H7 (cell line): ENCODE results near the gene ZNF823. TPM values are rescaled to one million over a fixed set of nuclear protein-coding genes. Genes with fewer than 3 reads are reported as not detected.
"Not testable (repeated sequence)": the region's sequence is repeated elsewhere in the genome, so short reads cannot be mapped to it uniquely, and the experiment has no call there.

Source experiments
- DNase-seq: peaks from one replicate; pipeline ENCODE4 v3.0.0; 2012
- H3K27me3 ChIP-seq: 2 replicates; pipeline ENCODE4 v1.6.0; 2011; ENCODE audit warnings: mild to moderate bottlenecking, low read length; ENCODE audit not compliant: control insufficient read depth, insufficient read depth
- H3K36me3 ChIP-seq: replicated peaks from 2 replicates; pipeline ENCODE4 v1.5.1; 2011; ENCODE audit warnings: low read length; ENCODE audit not compliant: control insufficient read depth, insufficient read depth
- H3K4me3 ChIP-seq: 2 replicates; pipeline ENCODE4 v1.5.1; 2011; ENCODE audit warnings: low read depth, mild to moderate bottlenecking, control low read depth, low read length, moderate library complexity; ENCODE audit not compliant: insufficient read depth
- total RNA-seq: library from RNA; depleted of rRNA; stranded (reverse); fragments of >200 nt; shearing (Covaris generic); gene quantifications from 2 replicates; pipeline ENCODE4 v1.2.3, GENCODE V29; 2014; rRNA removed

Gene ZNF823
- 0.81 TPM in 1 of 2 replicates, not detected in the other for total RNA-seq

DNA sequence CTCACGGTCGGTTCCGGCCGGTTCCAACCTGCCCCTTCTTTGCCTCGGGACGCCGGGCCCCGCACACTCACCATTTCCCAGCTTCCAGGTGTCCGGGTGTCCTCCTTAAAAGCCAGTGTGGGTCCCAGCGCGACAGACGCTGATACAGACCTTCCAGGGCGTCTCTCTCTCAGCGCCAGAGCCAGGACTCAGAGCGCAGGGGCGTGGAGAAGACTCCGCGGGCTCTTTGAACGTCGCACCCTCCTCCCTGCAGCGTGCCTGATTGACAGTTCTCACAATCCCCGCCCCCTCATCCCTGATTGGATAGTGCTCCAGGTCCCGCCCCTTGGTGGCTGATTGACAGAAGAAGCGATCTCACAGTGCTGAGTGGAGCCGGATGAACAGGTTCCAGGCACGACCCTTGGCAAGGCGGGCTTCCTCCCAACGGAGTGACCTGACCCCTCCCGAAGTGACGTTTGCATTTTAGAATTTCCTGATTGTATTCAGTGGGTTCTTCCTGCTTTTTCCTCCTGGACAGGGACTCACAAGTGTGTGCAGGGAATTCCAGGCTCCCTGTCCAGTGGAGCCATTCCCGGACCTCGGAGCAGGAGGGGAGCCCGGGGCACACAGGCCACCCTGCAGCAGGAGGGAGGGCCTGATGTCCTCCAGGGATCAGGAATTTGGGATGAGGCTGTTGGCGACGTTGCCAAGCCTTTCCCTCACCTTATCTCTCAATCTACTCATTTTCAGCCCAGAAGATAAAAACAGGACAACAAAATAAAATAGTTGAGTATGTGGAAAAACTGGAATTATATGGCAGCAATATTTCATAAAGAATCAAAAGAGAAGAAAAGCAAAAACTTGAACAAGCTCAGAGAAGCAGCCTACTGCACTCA lies at the start of gene ZNF823:
Gene ZNF823 (minus strand): TSS at position 201 of the 875 bp plus-strand sequence. CDS start 127 bp downstream, at position 74.
- Histone ChIP-seq H3K36me3 (no peaks in the 10 kb centered on the region), H3K27me3 (peaks cover 17% of the 10 kb centered on the region; the same call in 1 of the 2 replicates), H3K4me3 (peak within 1 kb of the TSS; percentile 63)
- DNase-seq: peak; percentile 95

DNA sequence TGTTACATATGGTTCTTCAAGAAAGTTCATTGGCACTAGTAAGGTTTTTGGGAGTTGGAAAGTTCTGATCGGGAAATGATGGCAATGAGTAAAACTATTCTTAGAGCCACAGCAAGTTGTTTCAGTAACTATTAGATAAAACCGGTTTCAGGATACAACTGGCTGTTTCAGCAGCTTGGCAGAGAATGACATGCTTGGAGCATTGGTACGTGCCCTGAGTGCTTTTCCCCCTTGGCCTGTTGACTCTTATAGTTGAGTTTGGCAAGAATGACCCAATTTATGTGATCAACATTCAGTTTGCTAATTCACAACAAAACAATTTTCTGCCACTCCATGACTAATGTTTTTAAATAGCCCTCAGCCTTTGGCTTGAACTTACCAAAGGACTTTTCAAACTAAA lies 48.8 kb upstream of the ZNF823 start:
- no peak overlapping the region for H3K4me3 ChIP-seq
- no peaks in the 10 kb centered on the region for H3K36me3 ChIP-seq
- DNase-seq: no peak
- no peaks in the 10 kb centered on the region for H3K27me3 ChIP-seq

DNA sequence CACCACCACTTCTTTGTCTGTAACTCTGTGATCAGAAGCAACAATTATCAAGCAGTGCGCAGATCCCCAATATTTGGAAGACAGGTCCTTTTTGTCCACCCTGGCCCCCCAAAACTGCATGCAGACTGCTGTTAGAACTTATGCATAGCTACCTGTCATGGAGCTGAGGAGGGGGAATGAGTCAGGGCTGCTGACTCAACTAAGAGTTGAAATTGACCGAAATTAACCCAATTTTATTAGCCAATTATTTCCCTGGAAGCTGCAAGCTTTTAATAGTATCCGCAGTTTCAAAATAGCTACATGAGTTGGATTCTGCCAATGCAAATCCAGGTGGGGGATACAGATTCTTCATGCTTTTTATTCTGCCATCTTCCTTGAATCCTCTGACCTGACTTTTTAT lies 45.6 kb upstream of the ZNF823 start:
- DNase-seq: no peak
- no peaks in the 10 kb centered on the region for H3K36me3 ChIP-seq

DNA sequence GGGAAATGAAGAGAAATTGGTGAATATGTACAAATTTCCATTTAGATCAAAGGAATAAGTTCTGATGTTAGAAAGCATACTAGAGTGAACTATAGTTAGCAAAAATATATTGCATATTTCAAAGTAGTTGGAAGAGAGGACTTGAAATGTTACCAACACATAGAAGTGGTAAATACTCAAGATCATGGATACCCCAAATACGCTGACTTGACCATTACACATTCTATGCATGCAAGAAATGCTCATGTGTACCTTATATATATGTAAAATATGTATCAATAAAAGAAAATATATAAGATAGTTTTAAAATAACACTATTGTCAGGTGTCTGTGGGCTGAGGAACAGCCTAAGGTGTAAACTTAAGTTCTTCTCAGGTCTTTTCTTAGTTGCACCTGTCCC lies 45.0 kb upstream of the ZNF823 start:
- H3K4me3 ChIP-seq: no peak overlapping the region
- no peaks in the 10 kb centered on the region for H3K36me3 ChIP-seq
- DNase-seq: no peak
- H3K27me3 ChIP-seq: no peaks in the 10 kb centered on the region

More for the DNA sequence above, 45.6 kb upstream of the ZNF823 start:
- Histone ChIP-seq H3K4me3 (no peak overlapping the region), H3K27me3 (no peaks in the 10 kb centered on the region)

DNA sequence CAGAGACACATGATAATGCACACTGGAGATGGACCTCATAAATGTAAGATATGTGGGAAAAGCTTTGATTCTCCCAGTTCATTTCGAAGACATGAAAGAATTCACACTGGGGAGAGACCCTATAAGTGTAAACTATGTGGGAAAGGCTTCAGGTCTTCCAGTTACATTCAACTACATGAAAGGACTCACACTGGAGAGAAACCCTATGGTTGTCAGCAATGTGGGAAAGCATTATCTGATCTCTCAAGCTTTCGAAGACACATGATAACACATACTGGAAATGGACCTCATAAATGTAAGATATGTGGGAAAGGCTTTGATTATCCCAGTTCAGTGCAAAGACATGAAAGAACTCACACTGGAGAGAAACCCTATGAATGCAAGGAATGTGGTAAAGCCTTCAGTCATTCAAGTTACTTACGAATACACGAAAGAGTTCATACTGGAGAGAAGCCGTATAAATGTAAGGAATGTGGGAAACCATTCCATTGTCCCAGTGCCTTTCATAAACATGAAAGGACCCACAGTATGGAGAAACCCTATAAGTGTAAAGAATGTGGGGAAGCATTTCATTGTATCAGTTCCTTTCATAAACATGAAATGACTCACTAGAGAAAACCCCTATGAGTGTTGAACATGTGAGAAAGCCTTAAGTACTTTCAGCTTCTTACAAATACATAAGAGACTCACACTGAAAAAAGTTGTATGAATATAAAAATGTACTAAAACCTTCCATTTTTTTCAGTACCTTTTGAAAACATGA lies 42.7 kb upstream of the ZNF823 start:
- Histone ChIP-seq H3K27me3 (no peaks in the 10 kb centered on the region), H3K4me3 (no peak overlapping the region), H3K36me3 (no peaks in the 10 kb centered on the region)
- DNase-seq: no peak

DNA sequence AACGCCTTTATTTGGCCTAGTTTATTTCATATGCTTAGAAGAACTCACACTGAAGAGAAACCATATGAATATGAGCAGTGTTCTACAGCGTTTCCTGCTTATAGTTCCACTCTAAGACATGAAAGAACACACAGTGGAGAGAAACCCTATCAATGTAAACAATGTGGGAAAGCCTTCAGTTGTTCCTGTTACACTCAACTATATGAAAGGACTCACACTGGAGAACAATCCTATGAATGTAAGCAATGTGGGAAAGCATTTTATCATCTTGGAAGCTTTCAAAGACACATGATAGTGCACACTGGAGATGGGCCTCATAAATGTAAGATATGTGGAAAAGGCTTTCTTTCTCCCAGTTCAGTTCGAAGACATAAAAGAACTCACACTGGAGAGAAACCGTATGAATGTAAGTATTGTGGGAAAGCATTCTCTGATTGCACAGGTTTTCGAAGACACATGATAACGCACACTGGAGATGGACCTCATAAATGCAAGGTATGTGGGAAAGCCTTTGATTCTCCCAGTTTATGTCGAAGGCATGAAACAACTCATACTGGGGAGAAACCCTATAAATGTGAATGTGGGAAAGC lies 41.8 kb upstream of the ZNF823 start:
- Histone ChIP-seq H3K4me3 (no peak overlapping the region), H3K36me3 (no peaks in the 10 kb centered on the region), H3K27me3 (no peaks in the 10 kb centered on the region)
- DNase-seq: no peak

DNA sequence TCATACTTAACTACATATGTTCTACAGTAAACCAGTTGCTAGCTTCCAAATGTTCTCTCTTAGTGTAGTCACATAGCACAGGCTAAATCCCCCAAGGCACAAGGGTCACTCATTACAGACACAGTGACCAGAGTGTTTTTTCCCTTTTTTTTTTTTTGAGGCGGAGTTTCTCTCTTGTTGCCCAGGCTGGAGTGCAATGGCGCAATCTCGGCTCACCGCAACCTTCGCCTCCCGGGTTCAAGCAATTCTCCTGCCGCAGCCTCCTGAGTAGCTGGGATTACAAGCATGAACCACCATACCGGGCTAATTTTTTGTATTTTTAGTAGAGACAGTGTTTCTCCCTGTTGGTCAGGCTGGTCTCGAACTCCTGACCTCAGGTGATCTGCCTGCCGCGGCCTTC lies 37.9 kb upstream of the ZNF823 start:
- DNase-seq, H3K4me3 ChIP-seq, H3K36me3 ChIP-seq, H3K27me3 ChIP-seq: not testable (repeated sequence)

DNA sequence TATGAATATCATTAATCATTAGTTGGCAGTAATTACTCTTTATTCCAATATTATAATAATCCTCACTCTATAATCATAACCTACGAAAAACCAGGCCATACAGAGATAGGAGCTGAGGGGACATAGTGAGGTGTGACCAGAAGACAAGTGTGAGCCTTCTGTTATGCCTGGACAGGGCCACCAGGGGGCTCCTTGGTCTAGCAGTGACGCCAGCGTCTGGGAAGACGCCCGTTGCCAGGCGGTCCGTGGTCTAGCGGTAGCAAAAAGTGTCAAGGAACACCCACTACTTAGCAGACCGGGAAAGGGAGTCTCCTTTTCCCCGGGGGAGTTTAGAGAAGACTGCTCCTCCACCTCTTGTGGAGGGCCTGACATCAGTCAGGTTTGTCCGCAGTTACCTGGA lies 32.8 kb upstream of the ZNF823 start:
- not testable (repeated sequence) for DNase-seq, H3K27me3 ChIP-seq, H3K36me3 ChIP-seq, H3K4me3 ChIP-seq

DNA sequence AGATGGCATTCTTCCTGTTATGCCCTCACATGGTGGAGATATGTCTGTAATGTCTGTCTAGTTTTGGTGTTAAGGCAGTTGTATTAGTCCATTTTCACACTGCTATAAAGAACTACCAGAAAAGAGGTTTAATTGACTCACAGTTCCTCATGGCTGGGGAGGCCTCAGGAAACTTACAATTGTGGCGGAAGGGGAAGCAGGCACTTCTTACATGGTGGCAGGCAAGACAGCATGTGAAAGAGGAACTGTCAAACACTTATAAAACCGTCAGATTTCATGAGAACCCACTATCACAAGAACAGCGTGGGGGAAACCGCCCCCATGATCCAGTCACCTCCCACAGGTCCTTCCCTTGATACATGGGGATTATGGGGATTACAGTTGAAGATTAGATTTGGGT lies 31.2 kb upstream of the ZNF823 start:
- DNase-seq: no peak
- no peak overlapping the region for H3K4me3 ChIP-seq
- peaks cover 9% of the 10 kb centered on the region; the same call in 1 of the 2 replicates for H3K27me3 ChIP-seq
- no peaks in the 10 kb centered on the region for H3K36me3 ChIP-seq

DNA sequence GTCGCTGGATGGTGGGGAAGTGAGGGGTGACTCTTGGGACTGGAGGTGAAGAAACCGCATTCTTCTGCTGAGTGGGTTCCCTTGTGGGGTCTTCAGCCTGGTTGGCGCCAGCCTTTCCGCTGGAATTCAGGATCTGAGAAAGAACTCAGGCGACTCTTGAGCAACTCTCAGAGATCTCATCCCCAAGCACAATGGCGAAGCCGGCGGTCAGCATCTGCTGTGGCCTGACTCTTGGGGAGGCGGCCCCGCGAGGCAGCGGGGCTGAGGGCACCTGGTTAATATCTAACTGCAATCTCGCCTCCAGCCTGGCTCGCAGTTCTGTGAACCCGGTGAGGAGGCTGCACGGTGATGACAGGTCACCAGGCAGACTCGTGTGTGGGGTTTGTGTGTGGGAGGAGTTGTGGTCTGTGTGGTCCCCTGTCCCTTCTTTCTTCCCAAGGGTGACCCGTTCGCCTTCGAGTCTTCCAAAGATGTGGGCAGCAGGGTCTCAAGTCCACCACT lies 28.9 kb upstream of the ZNF823 start:
- DNase-seq: peak; percentile 47

DNA sequence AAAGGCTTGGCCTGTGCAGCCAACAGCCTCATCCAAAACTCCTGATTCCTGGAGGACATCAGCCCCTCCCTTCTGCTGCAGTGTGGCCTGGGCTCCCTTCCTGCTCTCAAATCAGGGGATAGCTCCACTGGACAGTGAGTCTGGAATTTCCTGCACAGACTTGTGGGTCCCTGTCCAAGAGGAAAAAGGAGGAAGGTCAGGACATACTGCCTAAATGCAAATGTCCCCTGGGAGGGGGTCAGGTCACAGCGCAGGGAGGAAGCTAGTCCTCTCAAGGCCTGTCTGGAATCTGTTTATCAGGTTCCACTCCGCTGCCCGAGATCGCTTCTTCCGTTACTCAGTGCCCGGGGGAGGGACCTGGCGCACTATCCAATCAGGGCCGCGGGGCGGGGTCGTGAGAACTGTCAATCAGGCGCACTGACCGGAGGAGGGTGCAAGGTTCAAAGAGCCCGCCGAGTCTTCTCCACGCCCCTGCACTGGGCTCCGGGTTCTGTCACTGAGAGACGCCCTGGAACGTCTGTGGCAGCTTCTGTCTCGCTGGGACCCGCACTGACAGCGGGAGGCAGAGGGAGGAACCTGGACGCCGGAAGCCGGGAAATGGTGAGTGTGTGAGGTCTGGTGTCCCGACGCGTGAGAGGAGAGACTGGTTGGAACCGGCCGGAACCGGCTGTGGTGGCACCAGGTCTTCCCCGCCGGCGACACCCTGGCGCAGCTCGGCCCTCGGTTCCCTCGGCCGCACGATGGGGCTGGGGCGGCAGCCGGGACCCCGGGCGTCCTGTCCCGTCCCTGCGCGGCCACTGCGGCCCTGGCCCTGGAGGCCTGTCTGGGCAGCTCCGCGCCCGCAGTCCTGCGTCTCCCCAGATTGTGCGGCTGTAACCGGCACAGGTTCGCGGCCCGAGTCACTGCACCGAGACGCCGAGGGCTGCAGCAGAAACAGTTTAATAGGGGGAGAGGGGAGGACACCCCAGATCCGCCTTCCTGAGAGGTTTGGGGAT lies 28.1 kb upstream of the ZNF823 start, which contains the start of gene ZNF441:
Gene ZNF441 (plus strand): TSS at position 404 of the 995 bp plus-strand sequence. CDS start 194 bp downstream, at position 598.
- peak; percentile 94 for DNase-seq
- Histone ChIP-seq H3K4me3 (peak within 1 kb of the TSS; percentile 57; the same call in 1 of the 2 replicates), H3K27me3 (peaks cover 9% of the 10 kb centered on the region; the same call in 1 of the 2 replicates), H3K36me3 (no peaks in the 10 kb centered on the region)

More for the DNA sequence above, 28.9 kb upstream of the ZNF823 start:
- peak overlapping the region; percentile 57; the same call in 1 of the 2 replicates for H3K4me3 ChIP-seq
- H3K27me3 ChIP-seq: peaks cover 9% of the 10 kb centered on the region; the same call in 1 of the 2 replicates
- H3K36me3 ChIP-seq: no peaks in the 10 kb centered on the region

DNA sequence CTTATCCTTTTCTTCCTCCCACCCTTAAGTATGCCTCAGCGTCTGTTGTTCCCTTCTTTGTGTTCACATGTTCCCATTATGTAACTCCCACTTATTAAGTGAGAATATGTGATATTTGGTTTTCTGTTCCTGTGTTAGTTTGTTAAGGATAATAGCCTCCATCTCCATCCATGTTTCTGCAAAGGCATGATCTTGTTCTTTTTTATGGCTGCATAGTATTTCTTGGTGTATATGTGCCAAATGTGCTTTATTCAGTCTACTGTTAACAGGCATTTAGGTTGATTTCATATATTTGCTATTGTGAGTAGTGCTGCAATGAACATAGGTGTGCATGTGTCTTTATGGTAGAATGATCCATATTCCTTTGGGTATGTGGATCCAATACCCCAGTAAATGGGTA lies 24.9 kb upstream of the ZNF823 start:
- H3K36me3 ChIP-seq: no peaks in the 10 kb centered on the region
- no peak overlapping the region for H3K4me3 ChIP-seq

DNA sequence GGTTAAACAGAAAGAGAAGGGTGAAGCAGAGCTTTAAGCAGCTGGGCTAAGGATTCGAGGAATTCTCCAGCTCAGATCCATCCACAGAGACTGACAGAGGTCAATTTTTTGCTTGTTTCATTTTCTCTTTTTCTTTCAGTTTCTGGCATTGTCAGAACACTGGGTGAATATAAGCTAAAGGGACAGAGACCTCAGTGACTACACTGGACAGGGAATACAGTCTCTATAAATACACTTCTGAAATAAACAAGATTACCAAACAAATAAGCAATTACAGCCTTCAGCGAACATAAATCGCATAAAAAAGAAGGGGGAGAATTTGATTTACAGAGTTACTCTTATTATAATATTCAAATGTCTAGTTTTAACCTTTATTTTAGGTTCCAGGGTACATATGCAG lies 24.4 kb upstream of the ZNF823 start:
- no peak for DNase-seq
- Histone ChIP-seq H3K4me3 (no peak overlapping the region), H3K27me3 (peaks cover 7% of the 10 kb centered on the region; the same call in 1 of the 2 replicates), H3K36me3 (no peaks in the 10 kb centered on the region)

More for the DNA sequence above, 24.9 kb upstream of the ZNF823 start:
- H3K27me3 ChIP-seq: peaks cover 9% of the 10 kb centered on the region; the same call in 1 of the 2 replicates
- DNase-seq: no peak
